HG02610 (cell line): ENCODE measurements around the gene LRRC42.

Experiments used
- ATAC-seq: cut with Tn5 transposase; IDR thresholded peaks from one replicate; pipeline ENCODE4 v1.9.1; 2021; ENCODE audit warnings: mild to moderate bottlenecking, moderate library complexity; ENCODE audit not compliant: unreplicated experiment

LRRC42 gene

GRCh38 chr1:53938136-53938830, 7.9 kb upstream of the LRRC42 start:
- no peak for ATAC-seq

GRCh38 chr1:53942127-53942957, 3.8 kb upstream of the LRRC42 start:
- ATAC-seq: no peak

- no peak for ATAC-seq
Measured at GRCh38 chr1:53943090-53943489, 3.1 kb upstream of the LRRC42 start.

- no peak for ATAC-seq
Measured at GRCh38 chr1:53943490-53944043, 2.6 kb upstream of the LRRC42 start.

GRCh38 chr1:53944469-53945182, 1.5 kb upstream of the LRRC42 start:
- ATAC-seq: no peak

- no peak for ATAC-seq
Measured at GRCh38 chr1:53945183-53945432, 1.0 kb upstream of the LRRC42 start.

- peak; percentile 71 for ATAC-seq
Measured at GRCh38 chr1:53945433-53946251, 508 bp upstream of the LRRC42 start, which contains the start of gene IFT25. IFT25 (minus strand) TSS chr1:53945699; CDS start chr1:53940082, 5,617 bp downstream.

- ATAC-seq: no peak
Measured at GRCh38 chr1:53947172-53947907, 1.2 kb downstream of the LRRC42 start.

- ATAC-seq: no peak
Measured at GRCh38 chr1:53948291-53948690, 2.1 kb downstream of the LRRC42 start.

GRCh38 chr1:53949023-53949990, 3.2 kb downstream of the LRRC42 start:
- ATAC-seq: no peak

GRCh38 chr1:53951697-53952096, 5.5 kb downstream of the LRRC42 start:
- no peak for ATAC-seq

- ATAC-seq: no peak
Measured at GRCh38 chr1:53954128-53954527, 8.0 kb downstream of the LRRC42 start.

- no peak for ATAC-seq
Measured at GRCh38 chr1:53956308-53957168, 10.4 kb downstream of the LRRC42 start.

GRCh38 chr1:53957194-53957818, 11.2 kb downstream of the LRRC42 start:
- ATAC-seq: no peak

- ATAC-seq: no peak
Measured at GRCh38 chr1:53959664-53960250, 13.6 kb downstream of the LRRC42 start.

- no peak for ATAC-seq
Measured at GRCh38 chr1:53962395-53962794, 16.2 kb downstream of the LRRC42 start.

- no peak for ATAC-seq
Measured at GRCh38 chr1:53963460-53963859, 17.3 kb downstream of the LRRC42 start.
